22Rv1 (cell line): ENCODE results near the gene FAF1.

Experiments used
- CTCF ChIP-seq: fragments of 450-650 bp; IDR thresholded peaks from 2 replicates; pipeline ENCODE4 v1.5.1; 2017; ENCODE audit warnings: mild to moderate bottlenecking
- ZFX ChIP-seq: fragments of 450-650 bp; IDR thresholded peaks from 2 replicates; pipeline ENCODE4 v1.6.1; 2017; ENCODE audit warnings: antibody characterized with exemption, borderline replicate concordance

- TF ChIP-seq CTCF (no peak), ZFX (no peak)
Observed at GRCh38 chr1:50898773-50899172, 61.3 kb downstream of the FAF1 start.
